ENCODE data around the gene SIRPA. TPM values are rescaled to one million over a fixed set of nuclear protein-coding genes. Genes with fewer than 3 reads are reported as not detected.
"Not testable (repeated sequence)": the region's sequence is repeated elsewhere in the genome, so short reads cannot be mapped to it uniquely, and the experiment has no call there.

Gene SIRPA
- total RNA-seq, 1 donor from 2014 or later = 18.1 TPM

DNA sequence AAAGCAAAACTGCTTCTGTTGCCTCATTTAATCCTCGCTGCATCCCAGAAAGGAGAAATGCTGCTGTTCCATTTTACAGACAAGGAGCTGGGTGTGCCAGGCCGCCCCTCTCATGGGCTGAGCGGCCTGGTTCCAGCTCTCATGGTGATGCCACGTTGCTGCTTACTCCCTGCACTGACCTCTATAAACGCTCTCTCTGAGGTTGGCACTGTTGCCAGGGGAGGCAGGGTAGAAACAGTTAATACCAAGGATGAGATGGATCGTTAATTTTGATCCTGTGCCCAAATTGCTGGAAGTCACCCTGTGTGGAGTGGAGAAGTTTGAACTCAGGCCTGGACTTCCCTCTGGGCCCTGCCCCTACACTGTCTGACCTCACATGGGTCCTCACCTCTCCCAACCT, 25.6 kb downstream of the SIRPA start:
- ATAC-seq (no peak), DNase-seq (no peak)
- intact Hi-C loops (cut with micrococcal nuclease) = no loop called here

DNA sequence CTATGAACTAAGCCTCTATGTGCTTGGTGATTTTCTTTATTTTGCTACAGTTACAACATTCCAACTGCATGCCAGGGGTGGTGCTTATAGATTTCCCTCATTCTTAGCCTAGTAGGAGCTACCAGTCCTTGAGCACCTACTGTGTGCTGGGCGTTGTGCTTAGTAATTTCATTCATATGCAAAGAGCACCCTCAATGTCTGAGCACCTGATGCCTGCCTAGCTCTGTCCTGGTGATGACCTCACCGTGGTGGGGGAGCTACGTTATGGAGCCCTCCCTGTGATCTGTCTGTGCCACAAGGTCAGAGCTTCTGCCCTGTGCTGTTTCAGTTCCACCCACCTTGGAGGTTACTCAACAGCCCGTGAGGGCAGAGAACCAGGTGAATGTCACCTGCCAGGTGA, 26.8 kb downstream of the SIRPA start:
- ATAC-seq; DNase-seq; intact Hi-C loops (cut with micrococcal nuclease): not testable (repeated sequence)

DNA sequence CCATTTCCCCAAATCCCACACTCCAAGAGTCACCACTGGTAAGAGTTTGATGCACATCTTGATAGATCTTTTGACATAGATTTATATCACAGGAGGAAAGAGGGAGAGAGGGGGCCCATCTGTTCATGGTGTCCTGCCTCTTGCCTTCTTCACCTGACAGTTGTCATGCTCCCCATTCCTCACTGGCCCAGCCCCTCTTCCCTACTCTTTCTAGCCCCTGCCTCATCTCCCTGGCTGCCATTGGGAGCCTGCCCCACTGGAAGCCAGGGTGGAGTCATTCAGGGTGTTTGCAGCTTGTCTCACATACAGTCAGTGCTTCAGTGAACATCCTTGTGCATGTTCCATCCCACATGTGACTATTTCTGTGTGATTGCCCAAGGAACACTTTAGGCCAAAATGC, 27.6 kb downstream of the SIRPA start:
- no peak for DNase-seq
- ATAC-seq = no peak
- intact Hi-C loops (cut with micrococcal nuclease) = no loop called here

DNA sequence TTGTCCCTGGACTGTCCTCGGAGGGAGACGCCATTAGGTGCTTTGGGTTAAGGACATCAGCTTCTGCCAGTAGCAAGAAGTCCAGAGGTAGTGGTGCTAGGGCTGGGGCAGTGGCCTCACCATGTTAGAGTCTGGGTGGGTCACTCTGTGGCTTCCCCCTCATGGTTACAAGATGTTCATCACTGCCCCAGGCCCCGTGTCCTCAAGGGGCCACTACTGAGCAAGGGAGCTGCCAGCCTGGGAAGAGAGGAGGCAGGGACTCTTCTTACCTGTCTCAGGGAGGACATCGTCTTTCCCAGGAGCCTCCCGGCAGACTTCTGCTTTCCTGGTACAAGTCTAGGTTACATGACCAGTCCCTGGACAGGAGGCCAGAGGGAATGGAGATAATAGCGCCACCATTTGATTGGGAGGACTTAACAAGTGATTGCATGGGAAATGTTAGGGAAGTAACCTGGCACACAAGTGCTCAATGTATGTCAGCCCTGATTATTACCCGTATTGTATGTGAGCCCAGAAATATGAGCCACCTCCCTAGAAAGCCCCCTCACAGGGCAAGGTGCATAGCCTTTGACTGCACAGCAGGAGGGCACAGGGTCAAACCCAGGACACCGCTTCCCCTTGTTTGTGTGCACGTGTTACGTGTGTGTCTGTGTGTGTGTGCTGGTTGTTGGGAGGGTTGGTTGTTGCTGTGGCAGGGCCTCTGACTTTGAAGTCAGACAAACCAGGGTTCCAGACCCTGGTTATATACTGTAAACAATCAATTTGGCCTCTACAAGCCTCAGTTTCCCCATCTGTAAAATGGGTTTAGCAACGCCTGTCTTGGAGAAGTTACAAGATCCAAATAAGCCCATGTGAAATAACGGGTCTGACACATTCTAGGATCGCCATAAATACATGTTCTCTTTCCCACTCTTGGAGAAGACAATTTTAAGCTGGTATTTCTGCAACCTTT, 30.0 kb downstream of the SIRPA start:
- DNase-seq (no peak), ATAC-seq (no peak)
- intact Hi-C loops (cut with micrococcal nuclease) = no loop called here

DNA sequence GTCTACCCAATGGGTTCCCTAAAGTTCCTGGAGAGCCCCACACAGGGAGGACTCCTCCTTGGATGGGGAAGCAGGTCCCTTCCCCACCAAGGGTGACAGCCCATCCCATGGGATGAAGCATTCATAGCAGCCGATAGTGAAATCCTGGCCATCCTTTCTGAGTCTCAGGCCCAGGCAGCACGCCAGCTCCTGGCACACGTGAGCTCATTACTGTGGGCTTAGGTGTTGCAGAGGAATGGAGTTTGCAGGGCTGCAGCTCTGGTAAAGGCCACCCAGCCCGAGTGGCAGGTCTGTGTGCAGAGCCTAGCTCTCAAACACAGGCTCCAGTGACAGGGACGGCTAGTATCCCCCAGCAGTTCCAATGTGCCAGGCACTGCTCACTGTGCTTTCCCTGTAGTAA, 31.0 kb downstream of the SIRPA start:
- DNase-seq = no peak
- peak; percentile 51 for ATAC-seq
- intact Hi-C loops (cut with micrococcal nuclease) = no loop called here

DNA sequence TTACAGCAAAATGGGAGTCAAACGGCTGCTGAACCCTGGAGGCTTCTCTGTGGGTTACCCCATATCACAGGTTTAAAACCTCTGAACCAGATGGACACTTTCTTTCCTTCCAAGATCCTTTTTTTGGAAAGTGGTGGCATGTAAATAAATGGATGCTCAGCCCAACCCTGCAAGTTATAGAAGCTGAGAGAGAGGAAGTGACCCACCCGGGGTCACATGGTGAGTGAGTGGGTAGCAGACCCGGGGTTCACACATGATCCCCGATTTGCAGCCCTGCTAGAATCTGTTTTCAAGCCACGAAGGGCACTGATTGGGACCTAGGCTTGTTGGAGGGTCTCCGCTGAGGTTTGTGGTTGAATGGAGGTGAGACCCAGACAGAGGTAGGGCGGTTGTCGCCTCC, 32.0 kb downstream of the SIRPA start:
- DNase-seq (no peak), ATAC-seq (no peak)
- intact Hi-C loops (cut with micrococcal nuclease) = no loop called here

DNA sequence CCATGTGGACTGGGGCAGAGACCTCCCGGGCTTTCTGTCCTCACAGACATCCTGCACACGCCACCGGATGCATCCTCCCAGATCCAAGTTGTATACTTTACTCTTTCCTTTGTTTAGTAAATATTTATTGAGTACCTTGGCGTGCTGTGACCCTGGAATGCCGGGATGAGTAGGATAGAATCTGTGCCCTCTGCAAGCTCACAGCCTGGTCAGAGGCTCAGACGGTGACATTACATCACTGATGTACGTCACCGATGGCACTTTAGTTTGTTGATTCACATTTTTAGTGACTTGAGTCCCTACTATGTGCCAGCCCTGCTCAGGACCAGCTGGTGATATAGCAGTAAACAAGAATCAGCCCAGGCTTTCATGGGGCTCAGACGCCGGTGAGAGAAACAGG, 32.9 kb downstream of the SIRPA start:
- intact Hi-C loops (cut with micrococcal nuclease) = no loop called here
- DNase-seq (no peak), ATAC-seq (no peak)

DNA sequence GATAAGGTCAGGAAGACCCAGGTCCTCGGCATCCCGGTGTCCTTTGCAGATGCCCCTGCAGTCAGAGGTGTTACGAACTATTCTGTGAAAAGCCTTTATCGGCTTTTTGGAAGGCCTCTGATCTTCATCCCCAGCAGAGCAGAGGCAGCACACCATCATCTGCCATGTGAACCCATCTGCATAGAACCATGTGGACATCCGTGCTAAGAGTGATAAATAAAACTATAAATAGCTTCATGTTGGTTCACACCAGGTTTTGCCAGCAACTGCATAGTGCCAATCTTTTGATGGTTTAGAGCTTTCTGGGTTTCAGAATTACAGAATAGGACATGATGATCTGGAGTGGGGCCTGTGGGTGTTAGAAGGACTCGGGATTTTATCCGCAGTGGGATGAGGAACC, 33.6 kb downstream of the SIRPA start:
- no peak for ATAC-seq
- DNase-seq = no peak
- intact Hi-C loops (cut with micrococcal nuclease) = no loop called here

DNA sequence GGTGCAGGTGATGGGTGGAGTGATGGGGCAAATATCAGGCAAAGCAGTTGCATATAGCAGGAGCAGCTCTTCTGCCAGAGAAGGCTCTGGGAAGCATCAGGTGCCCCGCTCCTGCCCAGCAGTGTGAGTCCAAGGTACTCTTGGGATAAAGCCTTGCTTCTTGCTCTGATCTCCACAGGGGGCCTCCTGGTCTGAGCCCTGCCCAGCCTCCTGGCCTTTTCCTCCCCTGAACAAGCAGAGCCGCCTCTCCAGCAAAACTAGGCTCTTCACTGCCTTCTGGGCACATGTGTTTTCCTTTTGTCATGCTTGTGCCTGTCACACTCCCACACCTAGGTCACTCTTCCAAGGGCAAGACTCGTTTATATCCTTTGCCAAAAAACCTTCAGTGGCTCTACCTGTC, 34.3 kb downstream of the SIRPA start:
- DNase-seq (no peak), ATAC-seq (no peak)
- intact Hi-C loops (cut with micrococcal nuclease) = no loop called here

DNA sequence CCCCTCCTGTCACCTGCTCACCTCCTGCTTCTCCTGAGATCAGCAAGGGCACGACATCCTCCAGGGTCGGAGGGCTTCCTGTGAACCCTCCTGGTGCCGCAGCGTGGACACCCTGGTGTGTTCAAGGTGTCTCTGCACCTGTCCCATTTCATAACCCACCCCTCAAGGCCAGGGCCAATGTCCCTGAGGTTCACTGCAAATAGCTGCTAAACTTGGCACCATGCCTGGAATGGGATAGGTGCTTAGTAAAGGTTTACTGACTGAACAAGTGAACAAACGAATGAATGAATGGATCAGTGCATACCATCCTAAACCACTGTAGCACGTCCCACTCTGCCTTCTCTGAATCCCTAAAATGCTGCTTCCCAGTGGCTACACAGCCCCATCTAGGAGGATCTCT, 35.0 kb downstream of the SIRPA start:
- ATAC-seq (no peak), DNase-seq (no peak)
- intact Hi-C loops (cut with micrococcal nuclease) = no loop called here

DNA sequence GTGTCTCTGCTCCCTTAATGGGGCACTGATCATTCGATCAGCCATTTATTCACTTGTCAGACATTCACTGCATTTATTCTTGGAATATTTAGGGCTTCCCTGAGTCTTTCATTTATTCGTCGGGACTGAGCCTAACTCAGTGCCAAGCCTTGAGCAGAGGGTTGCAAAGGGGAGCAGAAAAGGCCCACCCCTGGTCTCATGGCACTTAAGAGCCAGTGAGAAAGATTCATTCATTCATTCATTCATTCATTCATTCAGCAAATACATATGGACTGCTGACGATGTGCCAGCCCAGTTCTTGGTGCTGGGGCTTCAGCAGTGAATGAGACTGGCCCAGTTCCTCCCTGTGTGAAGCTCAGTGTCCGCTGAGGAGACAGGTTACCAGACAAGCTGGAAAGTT, 36.6 kb downstream of the SIRPA start:
- intact Hi-C loops (cut with micrococcal nuclease) = no loop called here
- no peak for ATAC-seq

DNA sequence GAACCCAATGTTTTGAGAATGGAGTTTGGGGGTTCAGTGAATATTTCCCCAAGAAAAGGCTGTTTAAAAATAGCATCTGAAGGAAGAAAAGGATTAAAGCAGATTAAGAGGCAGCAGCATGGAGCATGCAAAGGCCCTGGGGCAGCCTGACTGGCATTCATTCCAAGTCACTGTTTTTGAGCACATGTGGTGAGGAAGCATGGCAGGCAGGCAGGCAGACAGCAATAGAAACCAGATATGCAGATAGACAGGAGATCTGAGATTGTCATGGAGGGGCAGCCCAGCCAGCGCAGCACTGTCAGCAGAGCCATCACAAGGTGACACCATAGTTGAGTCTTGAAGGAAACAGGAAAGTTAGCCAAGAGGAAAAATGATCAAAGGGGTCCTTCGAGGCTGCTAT, 37.8 kb downstream of the SIRPA start:
- no peak for ATAC-seq
- intact Hi-C loops (cut with micrococcal nuclease) = no loop called here

More for the DNA sequence above, 36.6 kb downstream of the SIRPA start:
- no peak for DNase-seq

DNA sequence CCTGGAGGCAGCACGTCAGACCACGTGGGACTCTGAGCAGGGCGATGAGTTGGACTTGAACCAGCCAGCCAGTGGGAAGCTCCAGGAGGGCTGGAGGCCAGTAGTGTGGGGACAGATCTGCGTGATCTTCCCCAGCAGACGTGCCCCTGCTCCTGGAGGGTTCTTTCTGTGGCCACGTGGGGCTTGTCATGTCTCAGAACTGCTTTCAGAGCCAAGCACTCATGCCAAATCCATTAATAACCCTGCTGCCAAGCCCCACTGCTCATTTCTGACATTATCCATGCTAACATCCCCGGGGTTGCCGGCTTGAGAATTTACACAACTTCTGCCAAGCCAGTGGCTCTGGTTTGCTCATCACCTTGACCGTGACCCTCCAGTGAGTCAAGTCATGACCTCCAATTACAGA, 38.3 kb downstream of the SIRPA start:
- peak; percentile 82 for DNase-seq
- ATAC-seq = peak; percentile 76
- intact Hi-C loops (cut with micrococcal nuclease) = no loop called here

More for the DNA sequence above, 37.8 kb downstream of the SIRPA start:
- DNase-seq = no peak

DNA sequence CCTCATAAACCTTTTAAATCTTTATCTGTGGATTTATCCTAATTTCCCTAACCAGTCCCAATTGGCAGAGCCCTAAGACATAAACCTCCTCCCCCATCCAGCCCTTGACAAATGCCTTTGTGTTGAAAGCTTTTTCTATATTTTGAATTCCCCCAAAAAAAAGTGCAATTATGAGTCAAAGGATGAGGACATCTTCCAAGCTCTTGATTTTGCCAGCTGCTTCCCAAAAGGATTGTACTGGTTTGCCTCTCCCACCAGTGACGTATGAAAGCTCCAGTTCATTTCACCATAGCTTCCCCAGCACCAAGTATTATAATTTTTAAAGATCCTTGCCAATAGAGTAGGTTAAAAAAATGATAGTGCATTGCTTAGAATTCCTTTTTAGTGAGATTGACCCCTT, 38.9 kb downstream of the SIRPA start:
- intact Hi-C loops (cut with micrococcal nuclease) = no loop called here
- peak; percentile 49 for ATAC-seq
- no peak for DNase-seq

DNA sequence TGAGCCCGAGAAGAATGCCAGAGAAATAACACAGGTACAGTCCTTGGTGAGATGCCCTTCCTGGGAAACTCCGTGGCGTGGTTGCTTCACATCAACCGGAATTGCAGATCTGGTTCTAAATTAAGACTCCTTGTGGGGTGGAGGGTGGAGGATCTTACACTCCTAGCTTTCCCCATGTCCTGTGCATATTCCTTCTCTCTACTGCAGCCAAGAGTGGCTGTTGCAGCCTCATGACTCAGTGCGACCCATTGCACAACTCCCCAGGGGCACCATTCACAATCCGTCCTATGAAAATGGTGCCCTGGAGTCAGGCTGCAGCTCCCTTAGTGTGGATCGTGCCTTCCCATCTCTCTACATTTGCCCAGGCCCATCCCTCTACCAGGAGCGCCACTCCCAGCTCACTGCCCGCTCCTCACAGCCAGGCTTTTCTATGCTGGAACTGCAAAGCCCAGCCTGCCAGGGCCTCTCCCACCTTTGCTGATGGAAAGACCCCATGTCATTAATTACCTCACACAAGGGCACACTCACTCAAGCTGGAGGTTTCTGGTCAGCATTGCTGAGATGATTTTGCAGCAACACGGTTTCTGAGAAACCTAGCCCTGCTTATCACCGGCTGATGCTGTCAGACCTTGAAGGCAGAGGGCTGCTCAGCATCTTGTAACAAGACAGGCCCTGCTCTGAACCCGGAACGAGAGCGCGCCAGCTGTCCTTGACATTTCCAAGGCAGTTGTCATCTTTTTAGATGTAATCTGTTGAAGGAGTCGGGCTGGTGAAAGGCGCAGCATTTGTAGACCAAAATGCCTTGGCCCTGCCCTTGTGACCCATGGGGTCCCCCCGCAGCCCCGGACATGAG, 39.7 kb downstream of the SIRPA start:
- DNase-seq = peak; percentile 82
- peak; percentile 75 for ATAC-seq
- intact Hi-C loops (cut with micrococcal nuclease) = no loop called here

DNA sequence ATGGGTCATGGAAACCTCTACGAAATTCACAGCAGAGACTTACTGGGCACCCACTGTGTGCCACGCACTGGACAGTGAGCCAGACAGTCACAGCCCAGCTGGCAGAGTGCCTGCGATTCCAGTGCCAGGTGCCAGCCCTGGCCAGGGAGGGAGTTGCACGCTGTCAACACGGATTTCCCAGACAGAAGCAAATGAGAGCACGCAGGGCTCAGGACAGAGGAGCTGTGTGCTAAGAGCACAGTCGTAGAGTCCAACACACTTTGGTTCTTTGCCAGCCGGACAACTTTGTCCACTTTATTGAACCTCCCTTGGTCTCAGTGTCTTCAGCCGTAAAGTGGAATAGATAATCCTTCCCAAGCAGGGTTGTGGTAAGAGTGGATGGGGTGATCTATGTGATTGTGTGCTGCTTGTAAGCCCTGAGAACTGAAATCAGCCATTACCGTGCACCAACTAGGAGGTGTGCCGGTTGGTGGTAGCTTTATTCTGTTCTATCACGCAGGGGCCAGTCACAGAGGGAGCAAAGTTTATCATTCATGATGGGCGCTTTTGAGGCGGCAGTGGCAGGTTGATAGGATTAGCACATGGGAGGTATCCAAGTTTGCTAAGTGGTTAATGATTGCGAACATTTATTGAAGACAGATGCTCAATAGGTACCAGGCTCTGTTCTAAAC, 40.6 kb downstream of the SIRPA start:
- DNase-seq (peak; percentile 87), ATAC-seq (peak; percentile 67)
- intact Hi-C loops (cut with micrococcal nuclease) = no loop called here

DNA sequence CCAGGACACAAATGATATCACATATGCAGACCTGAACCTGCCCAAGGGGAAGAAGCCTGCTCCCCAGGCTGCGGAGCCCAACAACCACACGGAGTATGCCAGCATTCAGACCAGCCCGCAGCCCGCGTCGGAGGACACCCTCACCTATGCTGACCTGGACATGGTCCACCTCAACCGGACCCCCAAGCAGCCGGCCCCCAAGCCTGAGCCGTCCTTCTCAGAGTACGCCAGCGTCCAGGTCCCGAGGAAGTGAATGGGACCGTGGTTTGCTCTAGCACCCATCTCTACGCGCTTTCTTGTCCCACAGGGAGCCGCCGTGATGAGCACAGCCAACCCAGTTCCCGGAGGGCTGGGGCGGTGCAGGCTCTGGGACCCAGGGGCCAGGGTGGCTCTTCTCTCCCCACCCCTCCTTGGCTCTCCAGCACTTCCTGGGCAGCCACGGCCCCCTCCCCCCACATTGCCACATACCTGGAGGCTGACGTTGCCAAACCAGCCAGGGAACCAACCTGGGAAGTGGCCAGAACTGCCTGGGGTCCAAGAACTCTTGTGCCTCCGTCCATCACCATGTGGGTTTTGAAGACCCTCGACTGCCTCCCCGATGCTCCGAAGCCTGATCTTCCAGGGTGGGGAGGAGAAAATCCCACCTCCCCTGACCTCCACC, 42.2 kb downstream of the SIRPA start:
- ATAC-seq (no peak), DNase-seq (no peak)
- intact Hi-C loops (cut with micrococcal nuclease) = no loop called here

DNA sequence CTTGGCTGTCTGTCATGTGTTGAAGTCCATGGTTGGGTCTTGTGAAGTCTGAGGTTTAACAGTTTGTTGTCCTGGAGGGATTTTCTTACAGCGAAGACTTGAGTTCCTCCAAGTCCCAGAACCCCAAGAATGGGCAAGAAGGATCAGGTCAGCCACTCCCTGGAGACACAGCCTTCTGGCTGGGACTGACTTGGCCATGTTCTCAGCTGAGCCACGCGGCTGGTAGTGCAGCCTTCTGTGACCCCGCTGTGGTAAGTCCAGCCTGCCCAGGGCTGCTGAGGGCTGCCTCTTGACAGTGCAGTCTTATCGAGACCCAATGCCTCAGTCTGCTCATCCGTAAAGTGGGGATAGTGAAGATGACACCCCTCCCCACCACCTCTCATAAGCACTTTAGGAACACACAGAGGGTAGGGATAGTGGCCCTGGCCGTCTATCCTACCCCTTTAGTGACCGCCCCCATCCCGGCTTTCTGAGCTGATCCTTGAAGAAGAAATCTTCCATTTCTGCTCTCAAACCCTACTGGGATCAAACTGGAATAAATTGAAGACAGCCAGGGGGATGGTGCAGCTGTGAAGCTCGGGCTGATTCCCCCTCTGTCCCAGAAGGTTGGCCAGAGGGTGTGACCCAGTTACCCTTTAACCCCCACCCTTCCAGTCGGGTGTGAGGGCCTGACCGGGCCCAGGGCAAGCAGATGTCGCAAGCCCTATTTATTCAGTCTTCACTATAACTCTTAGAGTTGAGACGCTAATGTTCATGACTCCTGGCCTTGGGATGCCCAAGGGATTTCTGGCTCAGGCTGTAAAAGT, 43.5 kb downstream of the SIRPA start:
- intact Hi-C loops (cut with micrococcal nuclease) = no loop called here
- DNase-seq (no peak), ATAC-seq (no peak)

DNA sequence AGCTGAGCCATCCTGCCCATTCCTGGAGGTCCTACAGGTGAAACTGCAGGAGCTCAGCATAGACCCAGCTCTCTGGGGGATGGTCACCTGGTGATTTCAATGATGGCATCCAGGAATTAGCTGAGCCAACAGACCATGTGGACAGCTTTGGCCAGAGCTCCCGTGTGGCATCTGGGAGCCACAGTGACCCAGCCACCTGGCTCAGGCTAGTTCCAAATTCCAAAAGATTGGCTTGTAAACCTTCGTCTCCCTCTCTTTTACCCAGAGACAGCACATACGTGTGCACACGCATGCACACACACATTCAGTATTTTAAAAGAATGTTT, 44.0 kb downstream of the SIRPA start:
- DNase-seq (no peak), ATAC-seq (no peak)
- intact Hi-C loops (cut with micrococcal nuclease) = no loop called here

Measured in left ventricle myocardium superior (tissue), 1 donor.